ENCODE data around the gene REM1.

The REM1 gene

DNA sequence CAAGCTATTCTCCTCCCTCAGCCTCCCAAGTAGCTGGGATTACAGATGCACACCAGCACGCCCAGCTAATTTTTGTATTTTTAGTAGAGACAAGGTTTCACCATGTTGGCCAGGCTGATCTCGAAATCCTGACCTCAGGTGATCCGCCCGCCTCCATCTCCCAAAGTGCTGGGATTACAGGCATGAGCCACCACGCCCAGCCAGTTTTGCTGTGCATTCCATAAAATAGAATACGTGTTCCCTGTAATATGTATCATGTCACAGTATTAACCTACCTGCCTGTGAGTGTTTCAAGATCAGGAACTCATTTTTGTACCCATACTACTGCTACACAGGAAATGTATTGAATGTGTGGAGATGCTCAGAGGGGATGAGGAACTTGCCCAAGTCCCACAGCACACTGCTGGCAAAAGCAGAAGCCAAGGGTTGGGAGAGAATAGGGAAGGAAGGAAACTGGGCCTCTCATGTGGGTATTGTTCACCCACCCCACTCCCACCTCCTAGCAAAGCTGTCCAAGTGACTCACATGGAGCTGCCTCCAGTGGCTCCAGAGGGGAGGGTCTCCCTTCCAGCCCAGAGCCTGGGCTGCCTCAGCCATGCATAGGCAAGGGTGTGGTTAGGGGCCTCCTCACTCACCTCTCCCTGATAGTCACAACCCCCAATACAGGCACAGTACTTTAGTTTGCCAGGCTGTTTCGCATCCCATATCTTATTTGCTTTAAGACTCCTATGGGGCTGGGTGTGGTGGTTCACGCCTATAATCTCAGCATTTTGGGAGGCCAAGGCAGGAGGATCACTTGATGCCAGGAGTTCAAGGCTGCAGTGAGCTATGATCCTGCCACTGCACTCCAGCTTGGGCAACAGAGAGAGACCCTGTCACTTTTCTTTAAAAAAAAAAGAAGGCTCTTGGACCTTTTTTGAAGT lies 48.5 kb downstream of the REM1 start:
- DNase-seq: no peak

DNA sequence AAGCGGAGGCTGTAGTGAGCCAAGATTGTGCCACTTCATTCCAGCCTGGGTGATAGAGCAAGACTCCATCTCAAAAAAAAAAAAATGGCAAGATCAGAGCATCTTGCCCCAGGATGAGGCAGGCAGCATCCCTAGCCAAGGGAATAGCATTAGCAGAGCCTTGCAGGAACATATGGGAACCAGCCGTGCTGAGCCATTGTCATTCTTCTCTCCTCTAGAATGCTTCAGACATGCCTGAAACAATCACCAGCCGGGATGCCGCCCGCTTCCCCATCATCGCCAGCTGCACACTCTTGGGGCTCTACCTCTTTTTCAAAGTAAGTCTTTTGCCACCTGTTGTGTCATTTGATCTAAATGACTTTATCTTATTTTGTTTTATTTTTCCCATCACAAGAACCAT lies 52.2 kb downstream of the REM1 start:
- no peak for DNase-seq
